Esophagus (tissue), 2 donors: ENCODE data around the gene MYBPC2. TPM values are rescaled to one million over a fixed set of nuclear protein-coding genes. Genes with fewer than 3 reads are reported as not detected.

ENCODE experiments used
- H3K27ac ChIP-seq, 2 donors: one replicate each; pipeline ENCODE4 v1.5.1; 2013; ENCODE audit warnings: low read depth in 2 of 2, mild to moderate bottlenecking in 2 of 2, inconsistent platforms in 1 of 2, low read length in 1 of 2, moderate library complexity in 1 of 2
- H3K27me3 ChIP-seq, 2 donors: one replicate each; pipeline ENCODE4 v1.6.1; 2013; ENCODE audit warnings: low read length in 2 of 2, control low read depth in 1 of 2, mild to moderate bottlenecking in 1 of 2; ENCODE audit not compliant: insufficient read depth in 2 of 2, control insufficient read depth in 1 of 2
- H3K36me3 ChIP-seq, 2 donors: one replicate each; pipeline ENCODE4 v1.6.1; 2013; ENCODE audit warnings: low read length in 1 of 2; ENCODE audit not compliant: control insufficient read depth in 2 of 2, insufficient read depth in 2 of 2
- H3K4me1 ChIP-seq, 2 donors: one replicate each; pipeline ENCODE4 v1.6.1; 2013; ENCODE audit warnings: low read length in 1 of 2; ENCODE audit not compliant: control insufficient read depth in 2 of 2, insufficient read depth in 2 of 2
- H3K4me3 ChIP-seq, 2 donors: one replicate each; pipeline ENCODE4 v1.5.1; 2013; ENCODE audit warnings: low read length in 2 of 2, mild to moderate bottlenecking in 2 of 2, low read depth in 1 of 2, moderate library complexity in 1 of 2
- H3K9me3 ChIP-seq, 2 donors: one replicate each; pipeline ENCODE4 v1.6.1; 2013; ENCODE audit warnings: mild to moderate bottlenecking in 2 of 2, low read depth in 1 of 2, low read length in 1 of 2, moderate library complexity in 1 of 2; ENCODE audit not compliant: control insufficient read depth in 2 of 2, insufficient read depth in 1 of 2
- WGBS, 2 donors: extraction: QIAGEN DNeasy Blood & Tissue Kit; methylation state at CpG; one replicate each; pipeline ENCODE4 v1.1.7; 2013; 5-methylcytosine and 5-hydroxymethylcytosine counted together
- polyA plus RNA-seq, 2 donors: library from polyadenylated mRNA; stranded (reverse); fragments of 200-250 nt; gene quantifications; one replicate each; pipeline ENCODE4 v1.2.3, GENCODE V29; 2013
- donor health status: healthy with polysubstance abuse.
- donor health status: Bipolar disorder and iron deficiency.

MYBPC2 gene
- polyA plus RNA-seq, 2 donors: 0.12 TPM; not detected in 1

DNA sequence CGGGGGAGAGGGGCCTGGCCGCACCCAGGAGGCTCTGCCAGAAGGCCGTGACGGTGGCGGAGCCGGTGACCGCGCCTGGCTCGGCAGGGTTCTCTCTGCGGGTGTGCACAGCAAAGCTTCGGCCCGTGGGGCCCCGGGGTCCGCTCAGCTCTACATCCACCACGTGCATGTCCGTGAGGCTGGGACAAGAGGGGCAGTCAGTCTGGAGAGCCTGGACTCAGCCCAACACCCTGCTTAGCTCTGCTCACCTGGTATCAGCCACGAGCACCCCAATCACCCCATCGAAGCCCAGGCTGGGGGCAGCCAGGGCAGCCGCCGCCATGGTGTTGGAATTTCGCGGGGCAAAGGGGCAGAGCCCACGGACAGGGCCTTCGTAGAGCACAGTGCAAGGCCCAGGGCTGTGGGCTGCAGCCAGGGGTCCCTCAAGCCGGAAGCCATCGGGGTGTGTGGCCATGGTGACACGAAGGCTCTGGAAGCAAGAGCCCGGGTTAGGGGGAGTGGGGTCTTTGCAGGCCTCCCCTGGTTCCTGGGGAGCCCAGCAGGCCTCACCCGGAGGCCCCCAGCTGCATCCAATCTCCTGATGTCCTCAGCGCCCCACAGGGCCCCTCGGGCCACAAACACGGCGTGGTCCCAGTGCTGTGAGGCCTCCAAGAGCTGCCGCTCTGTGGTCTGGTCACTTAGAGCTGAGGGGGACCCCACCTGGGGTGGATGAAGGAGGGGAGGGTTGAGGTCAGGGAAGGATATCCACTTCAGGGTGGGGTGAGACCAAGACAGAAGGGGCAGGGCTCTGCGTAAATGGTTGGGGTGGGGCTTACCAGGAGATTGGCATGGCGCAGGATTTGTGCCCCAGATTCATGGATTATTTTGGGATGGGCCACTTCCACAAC is 79.7 kb downstream of the MYBPC2 start:
- H3K36me3 ChIP-seq: no peaks in the 10 kb centered on the region
- H3K4me1 ChIP-seq: peaks cover 3 to 7% of the 10 kb centered on the region in 2 donors
- H3K27ac ChIP-seq: no peak overlapping the region
- 87 to 89% methylated on average over 36 of the region's 36 CpGs for WGBS, 2 donors
- no peak overlapping the region for H3K4me3 ChIP-seq
- no peaks in the 10 kb centered on the region for H3K27me3 ChIP-seq
- no peaks in the 10 kb centered on the region for H3K9me3 ChIP-seq

DNA sequence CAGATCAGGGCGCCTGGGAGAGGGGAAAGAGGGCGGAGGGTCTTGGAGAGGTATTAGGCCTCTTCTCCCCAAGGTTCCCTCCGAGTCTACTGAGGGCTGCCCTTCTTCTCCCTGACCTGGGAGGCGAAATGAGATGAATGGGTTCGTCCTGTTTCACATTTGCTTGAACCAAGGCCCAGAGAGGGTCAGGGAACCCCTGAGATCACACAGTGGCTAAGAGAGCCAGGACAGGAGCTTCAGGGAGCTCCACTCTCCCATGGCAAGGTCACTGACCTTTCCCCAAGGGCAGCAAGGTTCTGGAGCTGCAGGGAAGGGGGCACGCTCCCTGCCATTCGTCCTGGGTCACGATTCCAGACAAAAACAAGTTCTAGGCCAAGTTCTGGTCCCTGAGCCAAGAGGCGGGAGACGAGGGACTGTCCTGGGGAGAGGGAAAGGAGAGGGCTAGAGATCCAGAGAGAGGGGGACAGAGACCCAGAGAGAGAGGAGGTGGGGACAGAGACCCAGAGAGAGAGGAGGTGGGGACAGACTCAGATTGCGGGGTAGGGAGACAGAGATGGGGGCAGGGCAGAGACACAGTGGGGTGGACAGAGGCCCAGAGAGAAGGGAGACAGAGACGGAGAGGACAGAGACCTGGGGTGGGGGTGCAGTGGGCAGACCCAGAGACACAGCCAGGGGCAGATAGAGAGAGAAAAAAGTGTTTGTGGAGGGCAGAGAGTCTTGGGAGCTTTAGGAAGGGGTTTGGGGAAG is 80.5 kb downstream of the MYBPC2 start:
- Histone ChIP-seq H3K36me3 (no peaks in the 10 kb centered on the region), H3K27ac (no peak overlapping the region), H3K4me1 (peaks cover 3 to 11% of the 10 kb centered on the region in 2 donors), H3K4me3 (no peak overlapping the region), H3K9me3 (no peaks in the 10 kb centered on the region), H3K27me3 (no peaks in the 10 kb centered on the region)
- 46 to 54% methylated on average over 12 of the region's 12 CpGs for WGBS, 2 donors

DNA sequence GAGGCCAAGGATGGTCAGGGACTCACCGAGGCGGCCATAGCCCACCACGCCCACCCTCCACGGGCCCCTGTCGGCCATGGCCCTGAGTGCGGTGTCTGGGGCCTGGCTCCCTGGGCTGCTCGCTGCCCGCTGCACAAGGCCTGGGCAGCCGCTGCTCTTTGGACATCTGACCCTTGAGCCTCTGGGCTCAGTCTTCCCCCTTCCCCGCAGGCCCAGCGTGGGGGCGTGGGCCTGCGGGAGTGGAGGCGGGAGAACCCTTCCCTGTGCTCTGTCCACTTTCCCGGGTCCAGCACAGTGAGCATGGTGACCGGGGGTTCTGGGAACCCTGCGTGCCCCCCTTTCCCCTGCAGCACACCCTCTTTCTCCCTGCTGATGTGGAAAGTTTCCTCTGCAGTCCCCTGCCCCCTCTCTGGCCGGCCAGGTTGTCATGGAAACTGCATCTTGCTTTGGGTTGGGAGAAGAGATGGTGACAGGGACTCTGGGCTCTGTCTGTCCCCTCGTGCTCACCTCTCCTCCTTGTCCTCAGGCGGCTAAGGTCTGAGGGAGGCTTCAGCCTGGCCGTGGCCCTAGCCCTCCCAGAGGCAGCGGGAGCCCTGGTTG is 81.2 kb downstream of the MYBPC2 start, which contains the start of gene ASPDH:
TSS of gene ASPDH (minus strand) at position 168 of the 600 bp plus-strand sequence. CDS start at position 78, 90 bp downstream.
- Histone ChIP-seq H3K27ac (no peak within 1 kb of the TSS), H3K36me3 (no peaks in the 10 kb centered on the region), H3K27me3 (no peaks in the 10 kb centered on the region), H3K9me3 (peaks cover 0 to 4% of the 10 kb centered on the region in 2 donors), H3K4me1 (peaks cover 3 to 11% of the 10 kb centered on the region in 2 donors), H3K4me3 (no peak within 1 kb of the TSS)
- 45 to 47% methylated on average over 17 to 22 of the region's 22 CpGs for WGBS, 2 donors

DNA sequence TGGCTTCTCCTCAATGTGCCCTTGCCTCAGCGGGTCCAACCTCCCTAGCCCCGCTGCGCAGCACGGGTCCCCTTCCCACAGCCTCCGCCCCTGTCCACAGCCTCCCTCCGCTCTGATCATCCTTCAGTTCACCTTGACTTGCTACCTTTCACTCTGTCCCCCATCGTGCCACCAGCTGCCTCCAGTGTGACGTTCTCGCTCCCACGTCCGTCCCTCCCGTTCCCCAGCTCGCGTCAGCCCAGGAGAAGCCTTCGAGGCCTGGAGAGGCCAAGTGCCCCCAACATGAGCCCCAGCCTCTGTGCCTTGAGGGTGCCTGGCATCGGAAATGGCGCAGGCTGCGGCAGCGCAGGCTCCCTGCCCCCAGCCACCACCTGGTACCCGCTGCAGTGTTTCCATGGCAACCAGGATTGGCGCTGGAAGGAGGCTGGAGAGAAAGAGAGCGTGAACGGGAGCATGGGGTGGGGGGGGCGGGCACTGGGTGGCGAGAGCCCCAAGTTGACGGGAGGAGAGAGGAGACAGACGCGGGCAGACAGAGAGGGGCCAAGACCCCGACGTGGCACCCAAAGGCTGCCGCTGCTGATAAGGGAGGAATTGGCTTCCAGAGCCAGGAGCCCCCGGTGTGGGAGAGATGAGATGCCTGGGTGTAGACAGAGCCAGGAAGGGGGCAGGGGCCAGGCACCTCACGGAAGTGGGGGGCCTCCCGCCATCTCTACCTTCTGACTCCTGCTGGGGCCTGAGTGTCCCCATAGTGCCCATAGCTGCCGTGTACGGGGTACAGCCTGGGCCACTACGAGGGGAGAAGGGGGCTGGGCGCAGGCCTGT is 81.9 kb downstream of the MYBPC2 start:
- H3K4me3 ChIP-seq: no peak overlapping the region
- no peaks in the 10 kb centered on the region for H3K27me3 ChIP-seq
- peaks cover 0 to 5% of the 10 kb centered on the region in 2 donors for H3K9me3 ChIP-seq
- H3K27ac ChIP-seq: no peak overlapping the region
- peaks cover 3 to 11% of the 10 kb centered on the region in 2 donors for H3K4me1 ChIP-seq
- no peaks in the 10 kb centered on the region for H3K36me3 ChIP-seq
- whole genome bisulfite sequencing, 2 donors: 43 to 45% methylated on average over 35 to 38 of the region's 38 CpGs

DNA sequence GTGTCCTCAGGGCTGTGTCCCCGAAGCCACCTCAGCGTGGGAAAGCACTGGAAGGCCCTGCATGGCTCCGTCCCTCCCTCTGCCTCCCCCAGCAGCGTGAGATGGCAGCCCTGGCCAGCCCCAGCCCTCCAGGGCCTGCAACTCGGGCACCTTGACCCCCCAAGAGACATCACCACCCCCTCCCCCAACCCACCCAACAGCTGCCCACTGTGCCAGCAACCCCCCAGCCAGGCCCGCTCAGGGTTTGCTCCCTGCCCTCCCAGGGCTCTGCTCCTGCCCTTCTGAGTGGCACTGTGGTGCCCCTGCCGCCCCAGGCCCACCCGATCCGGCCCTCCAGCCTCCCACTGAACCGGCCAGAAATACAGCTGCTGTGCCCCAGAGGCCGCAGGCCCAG is 82.5 kb downstream of the MYBPC2 start:
- no peaks in the 10 kb centered on the region for H3K27me3 ChIP-seq
- H3K9me3 ChIP-seq: peaks cover 0 to 5% of the 10 kb centered on the region in 2 donors
- H3K4me3 ChIP-seq: no peak overlapping the region
- 72 to 74% methylated on average over 11 of the region's 11 CpGs for WGBS, 2 donors
- no peak overlapping the region for H3K27ac ChIP-seq
- no peaks in the 10 kb centered on the region for H3K36me3 ChIP-seq
- peaks cover 3 to 8% of the 10 kb centered on the region in 2 donors for H3K4me1 ChIP-seq

Other genes with a start within 250 kb of the MYBPC2 start
- 100 to 1,000 TPM in 1 of 2 donors, 10 to 100 TPM in 1; 72.9 to 110 TPM for gene MYH14, start 229.3 kb upstream of the MYBPC2 start, polyA plus RNA-seq
- under 1 TPM; 0.45 to 0.81 TPM for gene KCNC3, start 103.5 kb upstream of the MYBPC2 start, polyA plus RNA-seq
- gene NAPSA, start 67.3 kb upstream of the MYBPC2 start, polyA plus RNA-seq: 1 to 10 TPM in 1 of 2 donors, under 1 TPM in 1; 0.28 to 1.5 TPM
- 10 to 100 TPM; 50.3 to 55.0 TPM for gene NR1H2, start 56.4 kb upstream of the MYBPC2 start, polyA plus RNA-seq
- 10 to 100 TPM; 27.4 to 48.3 TPM for gene POLD1, start 48.5 kb upstream of the MYBPC2 start, polyA plus RNA-seq
- gene SPIB, start 14.0 kb upstream of the MYBPC2 start, polyA plus RNA-seq: under 1 TPM; 0.06 to 0.22 TPM
- gene EMC10, start 43.6 kb downstream of the MYBPC2 start, polyA plus RNA-seq: 10 to 100 TPM; 41.9 to 62.9 TPM
- gene GARIN5A, start 44.0 kb downstream of the MYBPC2 start, polyA plus RNA-seq: 1 to 10 TPM; 1.3 to 1.4 TPM
- 10 to 100 TPM; 39.4 to 54.5 TPM for gene JOSD2, start 78.3 kb downstream of the MYBPC2 start, polyA plus RNA-seq
- not detected for gene ASPDH, start 81.0 kb downstream of the MYBPC2 start, polyA plus RNA-seq
- under 1 TPM; 0.65 to 0.92 TPM for gene LRRC4B, start 135.5 kb downstream of the MYBPC2 start, polyA plus RNA-seq
- gene SYT3, start 207.0 kb downstream of the MYBPC2 start, polyA plus RNA-seq: under 1 TPM; 0.09 to 0.20 TPM
- under 1 TPM in 1 of 2 donors, not detected in 1; 0.15 TPM for gene C19orf81, start 216.6 kb downstream of the MYBPC2 start, polyA plus RNA-seq